T47D (cell line): ENCODE data around the gene SEC16B.

Source experiments
- DNase-seq, 2 experiments: peaks; one replicate each; pipeline versions ENCODE4 v3.0.0 to v3.0.0-alpha.2; 2011 to 2012; ENCODE audit warnings: low read depth in 1 of 2, low spot score in 1 of 2
- JUND ChIP-seq: IDR thresholded peaks from 2 replicates; pipeline ENCODE4 v1.6.1; 2012; ENCODE audit warnings: low read depth
- in situ Hi-C: cut with HindIII; loops from 2 replicates; pipeline ENCODE4 v1.10.0; 2016; ENCODE audit warnings: low sequenced_read_pairs, low pct_unique_long_range_greater_than_20kb

SEC16B gene, protein sequence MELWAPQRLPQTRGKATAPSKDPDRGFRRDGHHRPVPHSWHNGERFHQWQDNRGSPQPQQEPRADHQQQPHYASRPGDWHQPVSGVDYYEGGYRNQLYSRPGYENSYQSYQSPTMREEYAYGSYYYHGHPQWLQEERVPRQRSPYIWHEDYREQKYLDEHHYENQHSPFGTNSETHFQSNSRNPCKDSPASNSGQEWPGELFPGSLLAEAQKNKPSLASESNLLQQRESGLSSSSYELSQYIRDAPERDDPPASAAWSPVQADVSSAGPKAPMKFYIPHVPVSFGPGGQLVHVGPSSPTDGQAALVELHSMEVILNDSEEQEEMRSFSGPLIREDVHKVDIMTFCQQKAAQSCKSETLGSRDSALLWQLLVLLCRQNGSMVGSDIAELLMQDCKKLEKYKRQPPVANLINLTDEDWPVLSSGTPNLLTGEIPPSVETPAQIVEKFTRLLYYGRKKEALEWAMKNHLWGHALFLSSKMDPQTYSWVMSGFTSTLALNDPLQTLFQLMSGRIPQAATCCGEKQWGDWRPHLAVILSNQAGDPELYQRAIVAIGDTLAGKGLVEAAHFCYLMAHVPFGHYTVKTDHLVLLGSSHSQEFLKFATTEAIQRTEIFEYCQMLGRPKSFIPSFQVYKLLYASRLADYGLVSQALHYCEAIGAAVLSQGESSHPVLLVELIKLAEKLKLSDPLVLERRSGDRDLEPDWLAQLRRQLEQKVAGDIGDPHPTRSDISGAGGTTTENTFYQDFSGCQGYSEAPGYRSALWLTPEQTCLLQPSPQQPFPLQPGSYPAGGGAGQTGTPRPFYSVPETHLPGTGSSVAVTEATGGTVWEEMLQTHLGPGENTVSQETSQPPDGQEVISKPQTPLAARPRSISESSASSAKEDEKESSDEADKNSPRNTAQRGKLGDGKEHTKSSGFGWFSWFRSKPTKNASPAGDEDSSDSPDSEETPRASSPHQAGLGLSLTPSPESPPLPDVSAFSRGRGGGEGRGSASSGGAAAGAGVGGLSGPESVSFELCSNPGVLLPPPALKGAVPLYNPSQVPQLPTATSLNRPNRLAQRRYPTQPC

DNA sequence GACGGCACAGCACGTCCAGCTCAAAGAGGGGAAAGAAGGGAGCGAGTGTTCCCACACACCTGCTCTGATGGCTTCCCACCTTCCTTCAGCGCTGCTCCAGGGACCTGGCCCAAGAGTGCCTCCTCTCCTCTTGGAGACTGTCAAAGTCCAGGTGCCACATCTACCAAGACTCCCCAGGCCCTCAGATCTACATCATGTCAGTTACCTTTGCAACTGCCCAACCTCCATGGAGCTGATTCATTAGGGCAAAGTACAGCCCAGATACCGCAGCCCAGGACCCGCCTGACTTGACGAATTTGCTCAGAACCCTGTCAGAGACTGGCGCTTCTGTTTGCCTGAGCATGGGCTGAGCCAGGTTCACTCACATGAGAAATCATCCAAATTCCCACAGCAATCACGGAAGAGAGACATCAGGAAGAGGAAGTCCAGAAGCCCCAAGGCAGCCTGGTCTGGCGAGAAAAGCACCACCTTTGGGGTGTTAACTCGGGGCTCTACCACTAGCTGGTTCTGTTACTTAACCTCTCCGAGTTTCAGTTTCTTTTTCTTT lies at the start of gene SEC16B:
Gene SEC16B, minus strand, starts transcription at position 234 of the 547 bp plus-strand sequence. CDS start 2,077 bp downstream, outside the sequence.
- DNase-seq = peak in 1 of 2 experiments; percentile 41
- in situ Hi-C loops = no loop called here
- no peak for TF ChIP-seq JUND

GRCh38 chr1:178019622-178020021 lies 49.8 kb upstream of the SEC16B start:
- in situ Hi-C loops = no loop called here
- no peak for TF ChIP-seq JUND
- no peak for DNase-seq

DNA sequence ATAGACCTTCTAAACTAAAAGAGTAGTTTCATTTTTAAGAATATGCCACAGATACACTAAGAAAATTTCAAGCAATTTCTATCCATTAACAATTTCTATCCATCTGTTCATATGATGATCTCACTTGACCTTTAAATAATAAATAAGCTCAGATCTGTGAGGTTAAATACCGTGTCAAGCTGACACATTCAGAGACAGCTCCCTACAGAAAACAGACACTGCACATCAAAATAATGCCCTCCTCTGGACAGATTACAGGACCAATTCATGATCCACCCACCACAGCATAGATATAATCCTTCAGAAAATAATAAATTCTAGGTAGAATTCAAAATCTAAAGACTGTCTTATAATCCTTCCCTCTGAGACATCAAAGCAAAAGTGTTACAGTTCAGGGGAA lies 49.4 kb upstream of the SEC16B start:
- no peak for DNase-seq
- in situ Hi-C loops = no loop called here

GRCh38 chr1:178017517-178017916 lies 47.7 kb upstream of the SEC16B start:
- no peak for DNase-seq
- no peak for TF ChIP-seq JUND
- in situ Hi-C loops = no loop called here

More for the DNA sequence above, 49.4 kb upstream of the SEC16B start:
- no peak for TF ChIP-seq JUND

DNA sequence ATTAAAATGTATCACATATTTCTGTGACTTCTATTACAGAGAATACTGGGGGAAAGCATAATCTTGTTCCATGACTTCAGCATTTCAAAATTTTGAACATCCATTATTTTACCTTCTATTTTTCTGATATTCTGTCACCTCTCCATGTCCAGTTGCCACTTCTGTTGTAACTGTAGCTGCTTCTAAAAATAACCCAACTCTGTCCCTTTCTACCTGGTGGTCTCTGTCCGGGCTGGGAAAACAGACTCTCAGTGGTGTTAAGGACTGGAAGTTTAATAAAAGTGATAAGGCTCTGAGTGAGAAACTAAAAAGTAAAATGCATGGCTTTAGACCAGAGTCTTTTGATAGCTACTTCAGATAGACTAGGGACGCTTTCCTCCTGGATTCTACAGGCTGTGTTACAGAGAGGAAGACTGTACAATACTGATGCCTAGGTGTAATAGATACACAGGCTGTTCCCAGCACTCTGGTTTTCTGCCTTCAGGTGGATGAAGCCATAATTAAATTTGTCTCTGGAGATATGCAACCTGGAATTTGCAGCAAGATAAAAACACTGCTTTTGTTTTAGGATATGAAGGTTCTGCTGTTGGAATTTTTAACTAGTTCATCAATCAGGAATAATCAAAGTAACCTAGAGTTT lies 42.1 kb upstream of the SEC16B start:
- in situ Hi-C loops = no loop called here
- DNase-seq = no peak
- no peak for TF ChIP-seq JUND

GRCh38 chr1:178011465-178011828 lies 41.6 kb upstream of the SEC16B start:
- no peak for DNase-seq
- no peak for TF ChIP-seq JUND
- in situ Hi-C loops = no loop called here

DNA sequence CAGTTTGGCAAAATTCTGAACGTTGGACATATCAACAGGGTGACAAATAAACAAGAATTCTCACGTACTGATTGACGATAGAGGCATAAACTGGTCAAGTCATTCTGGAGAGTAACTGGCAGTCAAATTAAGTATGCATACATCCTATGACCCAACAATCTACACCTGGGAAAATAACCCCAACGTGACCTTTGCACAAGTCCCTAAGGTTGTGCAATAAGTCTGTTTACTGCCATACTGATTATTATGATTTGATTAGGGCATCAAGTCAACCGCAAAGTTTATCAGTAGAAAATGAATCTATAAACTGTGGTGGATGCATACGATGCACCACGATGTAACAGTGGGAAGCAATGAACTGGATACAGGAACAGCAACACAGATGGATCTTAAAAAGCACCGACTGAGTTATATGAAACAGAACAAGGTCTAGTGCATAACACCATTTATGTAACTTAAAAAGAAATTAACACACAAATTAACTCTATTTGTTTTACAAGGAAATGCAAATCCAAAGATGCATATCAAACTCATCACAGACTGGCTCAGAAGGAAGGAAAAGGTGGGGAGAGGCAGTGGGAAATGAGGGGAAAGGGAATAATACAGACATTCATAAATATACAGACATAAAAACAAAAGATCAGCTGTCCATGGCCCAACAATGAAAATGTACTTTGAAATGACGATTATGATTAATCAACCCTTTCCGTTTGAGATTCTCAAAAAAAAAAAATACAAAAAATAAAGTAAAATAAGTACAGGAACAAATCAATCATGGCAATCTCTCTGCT lies 41.0 kb upstream of the SEC16B start:
- in situ Hi-C loops = no loop called here
- no peak for TF ChIP-seq JUND
- no peak for DNase-seq

DNA sequence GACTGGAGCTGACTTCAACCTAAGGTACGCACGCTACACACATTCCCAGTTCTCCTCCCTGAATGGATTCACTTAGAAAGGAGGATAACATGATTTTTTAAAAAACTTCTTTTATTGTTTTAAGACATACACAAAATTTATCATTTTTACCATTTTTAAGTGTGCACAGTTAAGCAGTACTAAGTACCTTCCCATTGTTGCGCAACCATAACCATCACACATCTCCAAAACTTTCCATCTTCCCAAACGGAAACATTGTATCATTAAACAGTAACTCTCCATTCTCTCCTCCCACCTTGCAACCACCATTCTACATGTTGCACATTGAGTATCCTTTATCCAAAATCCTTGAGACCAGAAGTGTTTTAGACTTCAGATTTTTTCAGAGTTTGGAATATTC lies 36.2 kb upstream of the SEC16B start:
- no peak for DNase-seq
- in situ Hi-C loops = no loop called here
- no peak for TF ChIP-seq JUND

GRCh38 chr1:178005450-178005849 lies 35.6 kb upstream of the SEC16B start:
- no peak for DNase-seq
- in situ Hi-C loops = no loop called here
- TF ChIP-seq JUND = no peak

- TF ChIP-seq JUND = no peak
- in situ Hi-C loops = no loop called here
- no peak for DNase-seq
Measured at GRCh38 chr1:178004926-178005391, 35.1 kb upstream of the SEC16B start.
